Inferior parietal cortex (tissue), 1 donor: ENCODE data around the gene ASXL1.
"Not testable (repeated sequence)": the region's sequence is repeated elsewhere in the genome, so short reads cannot be mapped to it uniquely, and the experiment has no call there.

Experiments
- DNase-seq: peaks from one replicate; pipeline ENCODE4 v3.0.0-alpha.2; 2016; ENCODE audit errors: extremely low spot score

ASXL1 gene

GRCh38 chr20:32407131-32407750 lies 49.1 kb downstream of the ASXL1 start:
- not testable (repeated sequence) for DNase-seq

GRCh38 chr20:32411955-32412706 lies 54.0 kb downstream of the ASXL1 start:
- DNase-seq, result no peak

GRCh38 chr20:32415494-32415893 lies 57.4 kb downstream of the ASXL1 start:
- no peak for DNase-seq

- no peak for DNase-seq
Observed at GRCh38 chr20:32416206-32416605, 58.1 kb downstream of the ASXL1 start.

- no peak for DNase-seq
Observed at GRCh38 chr20:32418376-32418775, 60.2 kb downstream of the ASXL1 start.

- no peak for DNase-seq
Observed at GRCh38 chr20:32421290-32421689, 63.2 kb downstream of the ASXL1 start.

GRCh38 chr20:32427996-32428395 lies 69.9 kb downstream of the ASXL1 start:
- no peak for DNase-seq

GRCh38 chr20:32429343-32429742 lies 71.2 kb downstream of the ASXL1 start:
- no peak for DNase-seq

GRCh38 chr20:32429745-32430360 lies 71.7 kb downstream of the ASXL1 start:
- DNase-seq, result no peak

GRCh38 chr20:32431457-32431856 lies 73.3 kb downstream of the ASXL1 start:
- no peak for DNase-seq

GRCh38 chr20:32432277-32432676 lies 74.1 kb downstream of the ASXL1 start:
- DNase-seq, result no peak

GRCh38 chr20:32433311-32434021 lies 75.3 kb downstream of the ASXL1 start:
- DNase-seq, result no peak

- no peak for DNase-seq
Observed at GRCh38 chr20:32434434-32434833, 76.3 kb downstream of the ASXL1 start.

GRCh38 chr20:32435449-32436107 lies 77.4 kb downstream of the ASXL1 start:
- DNase-seq, result no peak

GRCh38 chr20:32436142-32436861 lies 78.2 kb downstream of the ASXL1 start:
- no peak for DNase-seq

- DNase-seq, result no peak
Observed at GRCh38 chr20:32436968-32437367, 78.8 kb downstream of the ASXL1 start.

- DNase-seq, result no peak
Observed at GRCh38 chr20:32437391-32438074, 79.4 kb downstream of the ASXL1 start.

- DNase-seq, result no peak
Observed at GRCh38 chr20:32438331-32438858, 80.3 kb downstream of the ASXL1 start.

- no peak for DNase-seq
Observed at GRCh38 chr20:32439132-32439829, 81.2 kb downstream of the ASXL1 start.
